PC-9 (cell line): ENCODE results near the gene SGMS1. TPM values are rescaled to one million over a fixed set of nuclear protein-coding genes. Genes with fewer than 3 reads are reported as not detected.

Source experiments
- BruUV-seq: library from RNA; stranded (reverse); fragments of 400-500 nt; replicated peaks from 2 replicates; lab custom pipeline; 2021; lab: Mats Ljungman, UMichigan
- CTCF ChIA-PET: fragments of 300-600 bp; sonication (Branson Sonifier 250); formaldehyde crosslinking; loops from one replicate; lab custom pipeline; 2022; ENCODE audit warnings: antibody characterized with exemption; lab: Charles Lee
- POLR2A ChIA-PET: fragments of 300-600 bp; sonication (Branson Sonifier 250); formaldehyde crosslinking; loops from one replicate; lab custom pipeline; 2022; ENCODE audit warnings: antibody characterized with exemption; ENCODE audit not compliant: unreplicated experiment; lab: Charles Lee
- DNase-seq, 2 experiments: peaks; one replicate each; pipeline versions ENCODE4 v3.0.0 to v3.0.0-alpha.2; 2015 to 2022; ENCODE audit warnings: mixed read lengths in 1 of 2
- H2AFZ ChIP-seq: fragments of 200-600 bp; sonication (generic); 2 replicates; pipeline ENCODE4 v1.8.1; 2017; ENCODE audit warnings: antibody characterized with exemption
- H3F3A ChIP-seq: fragments of 200-600 bp; sonication (generic); 2 replicates; pipeline ENCODE4 v1.8.1; 2017; ENCODE audit warnings: antibody characterized with exemption, mild to moderate bottlenecking, low read depth; ENCODE audit not compliant: insufficient read depth
- H3K27ac ChIP-seq: fragments of 200-600 bp; sonication (generic); 2 replicates; pipeline ENCODE4 v1.6.1; 2016; ENCODE audit warnings: mixed run types
- H3K27me3 ChIP-seq: fragments of 200-600 bp; sonication (generic); 2 replicates; pipeline ENCODE4 v1.6.1; 2016; ENCODE audit warnings: low read depth, mixed run types; ENCODE audit not compliant: insufficient read depth
- H3K36me3 ChIP-seq: fragments of 200-600 bp; sonication (generic); 2 replicates; pipeline ENCODE4 v1.6.1; 2016; ENCODE audit warnings: low read depth, mixed run types
- H3K4me1 ChIP-seq: fragments of 200-600 bp; sonication (generic); replicated peaks from 2 replicates; pipeline ENCODE4 v1.6.1; 2016; ENCODE audit warnings: mixed run types; ENCODE audit not compliant: insufficient read depth
- H3K4me2 ChIP-seq: fragments of 200-600 bp; sonication (generic); 2 replicates; pipeline ENCODE4 v1.6.1; 2017; ENCODE audit warnings: mixed run types
- H3K4me3 ChIP-seq: fragments of 200-600 bp; sonication (generic); 2 replicates; pipeline ENCODE4 v1.6.1; 2016; ENCODE audit warnings: mixed run types
- H3K79me2 ChIP-seq: fragments of 200-600 bp; sonication (generic); 2 replicates; pipeline ENCODE4 v1.6.1; 2017; ENCODE audit warnings: low read depth, mixed run types
- H3K9me2 ChIP-seq: fragments of 200-600 bp; sonication (generic); 2 replicates; pipeline ENCODE4 v1.8.1; 2017; ENCODE audit warnings: mild to moderate bottlenecking; ENCODE audit not compliant: insufficient read depth
- H3K9me3 ChIP-seq: fragments of 200-600 bp; sonication (generic); 2 replicates; pipeline ENCODE4 v1.8.1; 2016; ENCODE audit warnings: low read depth; ENCODE audit not compliant: insufficient read depth
- H4K20me1 ChIP-seq: fragments of 200-600 bp; sonication (generic); 2 replicates; pipeline ENCODE4 v1.8.1; 2017; ENCODE audit not compliant: insufficient read depth
- EZH2 ChIP-seq: fragments of 200-600 bp; sonication (generic); IDR thresholded peaks from 2 replicates; pipeline ENCODE4 v1.8.0; 2017; ENCODE audit warnings: antibody characterized with exemption, low read depth
- intact Hi-C: fragments of 100-400 bp; cut with micrococcal nuclease; formaldehyde crosslinking; loops from one replicate; pipeline ENCODE4 v1.10.0; 2022; ENCODE audit not compliant: unreplicated experiment
- total RNA-seq: library from RNA; stranded (reverse); gene quantifications from 2 replicates; pipeline ENCODE4 v1.2.3, GENCODE V29; 2021
- TF ChIP-seq, protein P1 (sequence below): fragments of 200-600 bp; sonication (generic); conservative IDR thresholded peaks from 2 replicates; pipeline ENCODE4 v1.6.1; 2017; ENCODE audit warnings: mixed run types, antibody characterized with exemption, mild to moderate bottlenecking, moderate library complexity

SGMS1 gene
- total RNA-seq, 1 experiment from 2014 or later: 35.0 TPM

DNA sequence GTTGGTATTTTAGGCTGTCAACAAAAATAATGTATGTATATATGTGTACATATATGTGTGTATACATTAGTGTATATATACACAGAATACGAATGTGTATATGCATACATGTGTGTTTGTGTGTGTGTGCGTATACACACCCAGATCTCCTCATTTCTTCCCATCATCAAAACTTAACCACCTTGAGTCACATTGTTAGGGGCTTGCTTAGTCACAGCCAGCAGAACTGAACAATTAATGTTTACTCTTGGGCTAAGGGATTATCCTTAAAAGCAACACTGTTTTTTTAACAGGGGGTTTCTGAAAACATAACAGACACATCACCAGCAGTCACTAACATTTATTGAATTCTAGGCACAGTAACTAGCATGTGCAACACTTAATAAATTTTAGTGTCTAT is 289.5 kb downstream of the SGMS1 start:
- Histone ChIP-seq H3K9me3 (no peaks in the 10 kb centered on the region), H3K36me3 (peaks cover 15% of the 10 kb centered on the region), H3K27me3 (no peaks in the 10 kb centered on the region), H3K4me1 (no peaks in the 10 kb centered on the region), H2AFZ (no peak overlapping the region), H3F3A (no peaks in the 10 kb centered on the region), H3K9me2 (0 out of 2 replicates have a peak, but pooled peaks cover 2% of the 10 kb centered on the region), H4K20me1 (no peaks in the 10 kb centered on the region), H3K27ac (no peak overlapping the region), H3K79me2 (peaks cover 53% of the 10 kb centered on the region), H3K4me2 (no peak overlapping the region), H3K4me3 (no peak overlapping the region)
- TF ChIP-seq, protein P1, sequence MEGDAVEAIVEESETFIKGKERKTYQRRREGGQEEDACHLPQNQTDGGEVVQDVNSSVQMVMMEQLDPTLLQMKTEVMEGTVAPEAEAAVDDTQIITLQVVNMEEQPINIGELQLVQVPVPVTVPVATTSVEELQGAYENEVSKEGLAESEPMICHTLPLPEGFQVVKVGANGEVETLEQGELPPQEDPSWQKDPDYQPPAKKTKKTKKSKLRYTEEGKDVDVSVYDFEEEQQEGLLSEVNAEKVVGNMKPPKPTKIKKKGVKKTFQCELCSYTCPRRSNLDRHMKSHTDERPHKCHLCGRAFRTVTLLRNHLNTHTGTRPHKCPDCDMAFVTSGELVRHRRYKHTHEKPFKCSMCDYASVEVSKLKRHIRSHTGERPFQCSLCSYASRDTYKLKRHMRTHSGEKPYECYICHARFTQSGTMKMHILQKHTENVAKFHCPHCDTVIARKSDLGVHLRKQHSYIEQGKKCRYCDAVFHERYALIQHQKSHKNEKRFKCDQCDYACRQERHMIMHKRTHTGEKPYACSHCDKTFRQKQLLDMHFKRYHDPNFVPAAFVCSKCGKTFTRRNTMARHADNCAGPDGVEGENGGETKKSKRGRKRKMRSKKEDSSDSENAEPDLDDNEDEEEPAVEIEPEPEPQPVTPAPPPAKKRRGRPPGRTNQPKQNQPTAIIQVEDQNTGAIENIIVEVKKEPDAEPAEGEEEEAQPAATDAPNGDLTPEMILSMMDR: no peak
- no peak for TF ChIP-seq EZH2
- ChIA-PET POLR2A (no interaction called here), CTCF (no interaction called here)
- no peak for DNase-seq
- no TSS peak for BruUV-seq
- intact Hi-C loops: no loop called here

GRCh38 chr10:50333872-50334271 is 289.9 kb downstream of the SGMS1 start:
- no peaks in the 10 kb centered on the region for H4K20me1 ChIP-seq
- no peak overlapping the region for H3K27ac ChIP-seq
- no peaks in the 10 kb centered on the region for H3K4me1 ChIP-seq
- H2AFZ ChIP-seq: no peak overlapping the region
- no peak overlapping the region for H3K4me3 ChIP-seq
- H3K9me3 ChIP-seq: no peaks in the 10 kb centered on the region
- no peak for DNase-seq
- H3K9me2 ChIP-seq: 0 out of 2 replicates have a peak, but pooled peaks cover 6% of the 10 kb centered on the region
- BruUV-seq: no TSS peak
- intact Hi-C loops: no loop called here
- POLR2A ChIA-PET: no interaction called here
- peaks cover 14% of the 10 kb centered on the region; the same call in 1 of the 2 replicates for H3K36me3 ChIP-seq
- no peaks in the 10 kb centered on the region for H3K27me3 ChIP-seq
- H3K79me2 ChIP-seq: peaks cover 51% of the 10 kb centered on the region
- H3F3A ChIP-seq: no peaks in the 10 kb centered on the region
- CTCF ChIA-PET: no interaction called here
- TF ChIP-seq, protein P1: no peak
- no peak for TF ChIP-seq EZH2
- H3K4me2 ChIP-seq: no peak overlapping the region

DNA sequence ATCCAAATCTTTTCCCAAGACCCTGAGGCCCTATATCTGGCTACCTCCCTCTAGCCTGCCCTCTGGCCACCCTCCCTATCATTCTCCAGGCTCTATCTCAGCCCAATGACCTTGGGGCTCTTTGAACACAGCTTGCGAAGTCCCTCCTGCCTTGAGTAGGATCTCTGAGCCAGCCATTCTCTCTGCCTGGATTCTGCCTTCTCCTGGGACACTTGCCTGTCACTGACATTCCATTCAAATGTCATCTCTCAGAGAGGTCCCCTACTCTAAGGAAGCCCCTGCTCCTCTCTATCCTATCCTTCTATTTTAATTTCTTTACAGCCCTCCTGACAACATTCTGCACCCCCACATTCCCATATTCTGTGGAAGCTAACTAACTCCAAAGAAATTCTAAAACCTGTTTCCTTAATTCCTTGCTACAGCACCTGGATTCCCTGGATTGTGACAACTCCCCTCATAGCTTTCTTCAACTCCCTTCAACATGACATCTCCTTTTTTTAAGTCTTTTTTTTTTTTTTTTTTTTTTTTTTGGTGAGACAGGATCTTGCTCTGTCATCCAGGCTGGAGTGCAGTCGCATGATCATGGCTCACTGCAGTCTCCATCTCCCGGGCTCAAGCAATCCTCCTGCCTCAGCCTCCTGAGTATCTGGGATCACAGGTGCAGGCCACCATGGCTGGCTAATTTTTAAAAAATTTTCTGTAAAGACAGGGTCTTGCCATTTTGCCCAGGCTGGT is 291.5 kb downstream of the SGMS1 start:
- TF ChIP-seq, protein P1: no peak
- TF ChIP-seq EZH2: no peak
- Histone ChIP-seq H3K27ac (no peak overlapping the region), H3F3A (0 out of 2 replicates have a peak, but pooled peaks cover 2% of the 10 kb centered on the region), H4K20me1 (no peaks in the 10 kb centered on the region), H3K9me3 (no peaks in the 10 kb centered on the region), H3K27me3 (no peaks in the 10 kb centered on the region), H3K79me2 (peaks cover 50% of the 10 kb centered on the region), H3K9me2 (0 out of 2 replicates have a peak, but pooled peaks cover 10% of the 10 kb centered on the region), H3K4me3 (no peak overlapping the region), H3K36me3 (peaks cover 17% of the 10 kb centered on the region; the same call in 1 of the 2 replicates), H3K4me2 (no peak overlapping the region), H3K4me1 (no peaks in the 10 kb centered on the region), H2AFZ (no peak overlapping the region)
- DNase-seq: no peak
- intact Hi-C loops: no loop called here
- POLR2A ChIA-PET: interaction anchor here (0.6 kb wide), 1 partner anchor 167 kb away, joined by 4 read pairs; no protein-coding TSS in a partner anchor
- CTCF ChIA-PET: no interaction called here
- no TSS peak for BruUV-seq
